CD4-positive, alpha-beta T cell treated with Interleukin-4 for 4 hours (primary cell): Measurements from ENCODE around the gene LIMK1.
A peak's percentile ranks its signal among the peaks of the same experiment; 100 is the strongest.
"Not testable (repeated sequence)": the region's sequence is repeated elsewhere in the genome, so short reads cannot be mapped to it uniquely, and the experiment has no call there.

Experiments used
- DNase-seq: peaks from one replicate; pipeline ENCODE4 v3.0.0-alpha.2; 2020

Gene LIMK1

GRCh38 chr7:74084722-74085578, 1.3 kb downstream of the LIMK1 start:
- no peak for DNase-seq

GRCh38 chr7:74087791-74088453, 4.3 kb downstream of the LIMK1 start:
- no peak for DNase-seq

GRCh38 chr7:74092321-74092963, 8.8 kb downstream of the LIMK1 start:
- no peak for DNase-seq

- no peak for DNase-seq
Observed at GRCh38 chr7:74092964-74093471, 9.4 kb downstream of the LIMK1 start.

- no peak for DNase-seq
Observed at GRCh38 chr7:74093671-74094223, 10.1 kb downstream of the LIMK1 start.

- DNase-seq: peak; percentile 83
Observed at GRCh38 chr7:74094224-74095101, 10.9 kb downstream of the LIMK1 start.

- no peak for DNase-seq
Observed at GRCh38 chr7:74095135-74095534, 11.5 kb downstream of the LIMK1 start.

- no peak for DNase-seq
Observed at GRCh38 chr7:74097937-74098614, 14.5 kb downstream of the LIMK1 start.

- DNase-seq: no peak
Observed at GRCh38 chr7:74099031-74099430, 15.4 kb downstream of the LIMK1 start.

- DNase-seq: no peak
Observed at GRCh38 chr7:74101061-74101681, 17.6 kb downstream of the LIMK1 start.

- no peak for DNase-seq
Observed at GRCh38 chr7:74103219-74103772, 19.7 kb downstream of the LIMK1 start.

- DNase-seq: no peak
Observed at GRCh38 chr7:74104702-74105101, 21.1 kb downstream of the LIMK1 start.

- DNase-seq: no peak
Observed at GRCh38 chr7:74105992-74106391, 22.4 kb downstream of the LIMK1 start.

GRCh38 chr7:74106846-74107245, 23.2 kb downstream of the LIMK1 start:
- DNase-seq: no peak

- no peak for DNase-seq
Observed at GRCh38 chr7:74115326-74115725, 31.7 kb downstream of the LIMK1 start.

- no peak for DNase-seq
Observed at GRCh38 chr7:74116356-74116755, 32.8 kb downstream of the LIMK1 start.

- DNase-seq: no peak
Observed at GRCh38 chr7:74119831-74120230, 36.2 kb downstream of the LIMK1 start.

- DNase-seq: no peak
Observed at GRCh38 chr7:74121401-74122249, 38.0 kb downstream of the LIMK1 start.

- DNase-seq: not testable (repeated sequence)
Observed at GRCh38 chr7:74123892-74124291, 40.3 kb downstream of the LIMK1 start.
